GM23248 (cell line): ENCODE measurements around the gene ZNF831.

Experiments used
- EZH2 ChIP-seq: fragments of 200-600 bp; sonication (generic); IDR thresholded peaks from 2 replicates; pipeline ENCODE4 v1.6.1; 2018; ENCODE audit warnings: antibody characterized with exemption, mild to moderate bottlenecking; ENCODE audit not compliant: insufficient read depth, poor library complexity, severe bottlenecking
- EZH2phosphoT487 ChIP-seq: fragments of 200-600 bp; sonication (generic); IDR thresholded peaks from 2 replicates; pipeline ENCODE4 v1.6.1; 2018; ENCODE audit warnings: antibody characterized with exemption, moderate library complexity, mild to moderate bottlenecking, low read depth; ENCODE audit not compliant: insufficient read depth

DNA sequence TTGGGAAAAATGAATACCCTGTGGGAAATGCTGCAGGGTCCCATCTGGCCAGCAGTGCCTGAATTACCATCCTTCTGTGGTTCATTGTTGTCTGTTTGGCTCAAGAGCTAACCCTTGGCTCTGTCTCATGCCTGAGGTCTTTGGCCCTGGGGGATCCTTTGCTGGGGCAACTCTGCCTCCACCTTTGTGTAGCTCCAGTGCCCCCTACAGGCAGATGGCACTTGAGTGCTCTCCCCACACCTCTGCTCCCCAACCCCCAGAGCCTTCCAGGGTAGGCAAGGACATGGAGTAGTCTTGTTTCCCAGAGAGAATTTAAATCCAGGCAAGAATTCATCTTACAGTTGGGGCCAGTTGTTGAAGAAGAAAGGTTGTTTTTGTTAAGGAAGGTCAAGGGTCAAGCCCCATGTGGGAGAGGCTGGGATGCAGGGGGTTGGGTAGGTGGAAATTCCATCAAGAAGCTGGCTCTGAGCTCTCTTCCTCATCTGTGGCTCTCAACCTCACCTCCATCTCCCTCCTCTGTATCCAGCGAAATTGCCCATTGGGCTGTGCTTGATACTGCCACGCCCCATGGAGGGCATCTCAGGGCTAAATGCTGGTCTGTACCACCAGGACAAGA, 44.2 kb downstream of the ZNF831 start:
- no peak for TF ChIP-seq EZH2phosphoT487
- TF ChIP-seq EZH2 = no peak
